GM21737 (cell line): Measurements from ENCODE around the gene FIGLA.

Source experiments
- ATAC-seq: cut with Tn5 transposase; IDR thresholded peaks from one replicate; pipeline ENCODE4 v1.9.1; 2021; ENCODE audit warnings: mild to moderate bottlenecking, moderate library complexity; ENCODE audit not compliant: unreplicated experiment

FIGLA gene

GRCh38 chr2:70790136-70790828, at the start of gene FIGLA:
Gene FIGLA (minus strand): TSS chr2:70790643. CDS start chr2:70790638, 5 bp downstream.
- no peak for ATAC-seq

- no peak for ATAC-seq
Measured at GRCh38 chr2:70837980-70838925, 47.8 kb upstream of the FIGLA start.

GRCh38 chr2:70835643-70836042, 45.2 kb upstream of the FIGLA start, which contains the start of gene CD207:
Gene CD207 (minus strand): TSS chr2:70835816. CDS start chr2:70835776, 40 bp downstream.
- ATAC-seq, result no peak

- no peak for ATAC-seq
Measured at GRCh38 chr2:70834881-70835280, 44.4 kb upstream of the FIGLA start.

GRCh38 chr2:70834106-70834505, 43.7 kb upstream of the FIGLA start:
- ATAC-seq, result no peak

- no peak for ATAC-seq
Measured at GRCh38 chr2:70833246-70833645, 42.8 kb upstream of the FIGLA start.

- ATAC-seq, result no peak
Measured at GRCh38 chr2:70832386-70832785, 41.9 kb upstream of the FIGLA start.

- ATAC-seq, result no peak
Measured at GRCh38 chr2:70831861-70832260, 41.4 kb upstream of the FIGLA start.

- no peak for ATAC-seq
Measured at GRCh38 chr2:70830366-70830765, 39.9 kb upstream of the FIGLA start.

- ATAC-seq, result no peak
Measured at GRCh38 chr2:70829916-70830315, 39.5 kb upstream of the FIGLA start.

- ATAC-seq, result no peak
Measured at GRCh38 chr2:70828914-70829824, 38.7 kb upstream of the FIGLA start.

GRCh38 chr2:70828115-70828514, 37.7 kb upstream of the FIGLA start:
- no peak for ATAC-seq

GRCh38 chr2:70827388-70827787, 36.9 kb upstream of the FIGLA start:
- no peak for ATAC-seq

GRCh38 chr2:70826696-70827350, 36.4 kb upstream of the FIGLA start:
- ATAC-seq, result no peak

- no peak for ATAC-seq
Measured at GRCh38 chr2:70823249-70823648, 32.8 kb upstream of the FIGLA start.

GRCh38 chr2:70822843-70823242, 32.4 kb upstream of the FIGLA start:
- ATAC-seq, result no peak

GRCh38 chr2:70820499-70820898, 30.1 kb upstream of the FIGLA start, which contains the start of gene CLEC4F:
Gene CLEC4F (minus strand): TSS chr2:70820599. CDS start chr2:70820523, 76 bp downstream.
- no peak for ATAC-seq

GRCh38 chr2:70817284-70817954, 27.0 kb upstream of the FIGLA start:
- ATAC-seq, result no peak

GRCh38 chr2:70816726-70817125, 26.3 kb upstream of the FIGLA start:
- ATAC-seq, result no peak
